Peyer's patch (tissue), 4 donors: ENCODE measurements around the gene TMEM204. TPM values are rescaled to one million over a fixed set of nuclear protein-coding genes. Genes with fewer than 3 reads are reported as not detected.

Source experiments
- DNase-seq, 3 donors: peaks; one replicate each; pipeline ENCODE4 v3.0.0-alpha.2; 2017 to 2019
- H3K27ac ChIP-seq, 4 donors: fragments of 200-600 bp; sonication (generic); one replicate each; pipeline ENCODE4 v1.5.1; 2016 to 2019
- H3K27me3 ChIP-seq, 2 donors: fragments of 200-600 bp; sonication (generic); one replicate each; pipeline ENCODE4 v1.5.1; 2019
- H3K36me3 ChIP-seq, 3 donors: fragments of 200-600 bp; sonication (generic); one replicate each; pipeline ENCODE4 v1.5.1; 2016 to 2019
- H3K4me1 ChIP-seq, 4 donors: fragments of 200-600 bp; sonication (generic); one replicate each; pipeline ENCODE4 v1.5.1; 2016 to 2019
- H3K4me3 ChIP-seq, 4 donors: fragments of 200-600 bp; sonication (generic); 1 replicate in 3 of 4; 2 replicates in 1 of 4; pipeline ENCODE4 v1.5.1; 2016 to 2019; ENCODE audit warnings: mild to moderate bottlenecking in 1 of 4
- H3K9me3 ChIP-seq, 4 donors: fragments of 200-600 bp; sonication (generic); one replicate each; pipeline ENCODE4 v1.5.1; 2016 to 2019; ENCODE audit warnings: mild to moderate bottlenecking in 1 of 4
- CTCF ChIP-seq, 6 experiments: fragments of 450-650 bp in 4 of 6; fragments of 200-600 bp in 2 of 6; sonication (generic) in 1 of 6; IDR thresholded peaks; one replicate each; pipeline ENCODE4 v1.5.1; 2017 to 2019; ENCODE audit warnings: antibody characterized with exemption in 6 of 6, mild to moderate bottlenecking in 3 of 6, moderate library complexity in 1 of 6
- POLR2A ChIP-seq, 2 donors: fragments of 450-650 bp; IDR thresholded peaks; one replicate each; pipeline ENCODE4 v1.5.1; 2017; ENCODE audit warnings: antibody characterized with exemption in 2 of 2, mild to moderate bottlenecking in 2 of 2, moderate library complexity in 2 of 2
- total RNA-seq, 4 donors: library from RNA; depleted of rRNA; stranded (reverse); fragments of >200 nt; gene quantifications; one replicate each; pipeline ENCODE4 v1.1.0, GENCODE V29; 2016

TMEM204 gene
- total RNA-seq, 4 donors from 2014 or later, result 7.4 to 42.1 (median 11.6) TPM

- TF ChIP-seq CTCF (IDR thresholded peaks at IDR 0.05), result no peak
- TF ChIP-seq POLR2A (IDR thresholded peaks at IDR 0.05), result no peak
- Histone ChIP-seq H3K9me3 (no peaks in the 10 kb centered on the region), H3K27me3 (no peaks in the 10 kb centered on the region), H3K4me3 (peak overlapping the region; percentile 81 to 89 (median 86)), H3K36me3 (peaks cover 0 to 33% (median 0%) of the 10 kb centered on the region in 3 donors), H3K4me1 (peaks cover 5 to 24% (median 11%) of the 10 kb centered on the region in 4 donors), H3K27ac (peak overlapping the region; percentile 80 to 95 (median 89))
- no peak for DNase-seq
These were observed 39.7 kb upstream of the TMEM204 start for GRCh38 chr16:1493746-1494094.

GRCh38 chr16:1494129-1494640 is 39.3 kb upstream of the TMEM204 start:
- Histone ChIP-seq H3K4me3 (peak overlapping the region; percentile 81 to 89 (median 86)), H3K9me3 (no peaks in the 10 kb centered on the region), H3K27ac (peak overlapping the region in 2 of 4 donors; percentile 89), H3K4me1 (peaks cover 5 to 24% (median 11%) of the 10 kb centered on the region in 4 donors), H3K36me3 (peaks cover 0 to 38% (median 0%) of the 10 kb centered on the region in 3 donors), H3K27me3 (no peaks in the 10 kb centered on the region)
- TF ChIP-seq POLR2A (IDR thresholded peaks at IDR 0.05), result no peak
- peak in 3 of 6 experiments; percentile 26 to 41 (median 40) for TF ChIP-seq CTCF (IDR thresholded peaks at IDR 0.05)
- peak in 1 of 3 donors; percentile 50 for DNase-seq

GRCh38 chr16:1494711-1495110 is 38.8 kb upstream of the TMEM204 start:
- Histone ChIP-seq H3K36me3 (peaks cover 0 to 43% (median 0%) of the 10 kb centered on the region in 3 donors), H3K4me3 (peak overlapping the region in 1 of 4 donors; percentile 89)
- no peak for TF ChIP-seq CTCF (IDR thresholded peaks at IDR 0.05)
- TF ChIP-seq POLR2A (IDR thresholded peaks at IDR 0.05), result no peak

GRCh38 chr16:1495211-1495888 is 38.1 kb upstream of the TMEM204 start:
- Histone ChIP-seq H3K27me3 (no peaks in the 10 kb centered on the region), H3K9me3 (no peaks in the 10 kb centered on the region), H3K27ac (no peak overlapping the region), H3K4me3 (no peak overlapping the region), H3K36me3 (peaks cover 0 to 49% (median 0%) of the 10 kb centered on the region in 3 donors), H3K4me1 (peaks cover 5 to 24% (median 11%) of the 10 kb centered on the region in 4 donors)
- peak in 1 of 3 donors; percentile 44 for DNase-seq
- TF ChIP-seq CTCF (IDR thresholded peaks at IDR 0.05) (no peak), POLR2A (IDR thresholded peaks at IDR 0.05) (no peak)

More at GRCh38 chr16:1494711-1495110, 38.8 kb upstream of the TMEM204 start:
- Histone ChIP-seq H3K27me3 (no peaks in the 10 kb centered on the region), H3K9me3 (no peaks in the 10 kb centered on the region), H3K27ac (no peak overlapping the region), H3K4me1 (peaks cover 5 to 24% (median 11%) of the 10 kb centered on the region in 4 donors)
- DNase-seq, result no peak

GRCh38 chr16:1495889-1496262 is 37.6 kb upstream of the TMEM204 start:
- H3K36me3 ChIP-seq, result peaks cover 0 to 55% (median 0%) of the 10 kb centered on the region in 3 donors
- DNase-seq, result no peak
- no peak overlapping the region for H3K4me3 ChIP-seq
- TF ChIP-seq CTCF (IDR thresholded peaks at IDR 0.05) (no peak), POLR2A (IDR thresholded peaks at IDR 0.05) (no peak)
- no peaks in the 10 kb centered on the region for H3K27me3 ChIP-seq
- no peaks in the 10 kb centered on the region for H3K9me3 ChIP-seq
- no peak overlapping the region for H3K27ac ChIP-seq
- peaks cover 5 to 24% (median 11%) of the 10 kb centered on the region in 4 donors for H3K4me1 ChIP-seq
